GM20431 (cell line): ENCODE results near the gene EFNA2.
"Not testable (repeated sequence)": the region's sequence is repeated elsewhere in the genome, so short reads cannot be mapped to it uniquely, and the experiment has no call there.

Source experiments
- in situ Hi-C: fragments of 300-500 bp; cut with MseI, MboI; formaldehyde crosslinking; loops from one replicate; pipeline ENCODE4 v1.15.0; 2020; ENCODE audit warnings: low sequenced_read_pairs; ENCODE audit not compliant: unreplicated experiment

The EFNA2 gene

DNA sequence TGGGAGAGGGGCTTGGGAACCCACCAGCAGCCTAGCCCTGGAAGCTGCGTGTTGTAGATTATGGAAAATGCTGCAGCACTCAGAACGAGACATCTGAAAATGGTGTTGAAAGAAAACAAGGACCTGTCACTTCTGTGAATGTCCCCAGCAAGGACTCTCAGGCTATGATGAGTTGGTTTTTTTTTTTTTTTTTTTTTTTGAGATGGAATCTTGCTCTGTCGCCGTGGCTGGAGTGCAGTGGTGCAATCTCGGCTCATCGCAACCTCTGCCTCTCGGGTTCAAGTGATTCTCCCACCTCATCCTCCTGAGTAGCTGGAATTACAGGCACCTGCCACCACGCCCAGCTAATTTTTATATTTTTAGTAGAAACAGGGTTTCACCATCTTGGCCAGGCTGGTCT lies 46.5 kb downstream of the EFNA2 start:
- in situ Hi-C loops: not testable (repeated sequence)

DNA sequence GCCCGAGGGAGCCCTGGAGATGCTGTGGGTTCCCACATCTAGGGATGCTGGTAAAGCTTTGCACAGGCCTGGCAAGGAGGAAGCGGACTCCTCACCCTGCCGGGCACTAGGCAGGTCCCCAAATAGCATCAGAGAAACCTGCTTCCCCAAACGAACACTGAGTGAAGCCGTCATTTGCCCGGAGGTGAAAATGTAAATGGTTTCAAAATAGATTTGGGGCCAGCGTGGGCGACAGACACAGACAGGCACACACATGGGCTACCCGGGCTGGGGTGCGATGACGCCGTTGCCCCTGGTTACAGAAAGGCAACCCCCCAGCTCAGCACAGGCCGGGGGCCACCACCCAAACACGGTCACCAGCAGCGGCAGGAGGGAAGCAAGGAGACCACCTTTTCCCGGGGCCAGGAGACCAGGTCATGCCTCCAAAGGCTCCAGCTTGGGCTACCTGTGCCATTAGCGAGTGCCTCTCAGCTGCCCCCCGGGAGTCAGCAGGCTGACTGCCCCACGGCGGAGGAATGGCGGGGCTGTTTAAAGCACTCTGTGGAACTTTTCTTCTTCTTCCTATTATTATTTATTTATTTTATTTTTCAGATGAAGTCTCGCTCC lies 50.5 kb downstream of the EFNA2 start:
- in situ Hi-C loops: no loop called here

DNA sequence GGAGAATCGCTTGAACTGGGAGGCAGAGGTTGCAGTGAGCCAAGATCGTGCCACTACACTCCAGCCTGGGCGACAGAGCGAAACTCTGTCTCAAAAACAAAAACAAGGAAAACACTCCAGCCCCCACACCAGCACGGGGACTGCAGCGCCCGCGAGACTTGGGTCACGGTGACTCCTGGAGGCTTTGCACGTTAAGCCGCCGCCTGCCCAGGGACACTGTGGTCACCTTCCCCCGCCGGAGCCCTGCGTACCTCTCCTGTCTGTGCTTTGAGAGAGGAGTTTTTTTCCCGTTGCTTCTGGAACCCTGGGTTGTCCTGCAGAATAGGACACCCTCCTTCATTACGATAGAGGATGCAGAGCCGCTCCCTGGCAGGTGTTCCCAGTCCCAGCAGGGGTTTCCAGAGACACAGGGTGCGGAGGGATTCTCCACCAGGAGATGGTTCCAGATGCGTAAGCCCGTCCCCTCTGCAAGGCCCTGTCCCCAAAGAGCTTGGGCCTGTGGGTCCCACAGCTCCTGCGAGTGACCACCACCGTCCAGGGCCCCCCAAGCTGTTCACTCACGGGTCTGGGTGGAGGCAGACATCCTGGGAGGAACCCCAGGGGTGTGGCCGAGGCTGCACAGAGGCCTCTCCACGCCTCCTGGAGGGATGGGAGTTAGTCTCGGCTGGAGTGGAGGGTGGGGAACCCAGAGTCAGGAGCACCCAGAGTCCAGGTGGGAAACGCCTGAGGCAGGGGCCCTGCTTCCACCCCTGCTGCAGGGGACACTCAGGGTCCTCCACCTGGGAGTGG lies 55.2 kb downstream of the EFNA2 start:
- in situ Hi-C loops: no loop called here

DNA sequence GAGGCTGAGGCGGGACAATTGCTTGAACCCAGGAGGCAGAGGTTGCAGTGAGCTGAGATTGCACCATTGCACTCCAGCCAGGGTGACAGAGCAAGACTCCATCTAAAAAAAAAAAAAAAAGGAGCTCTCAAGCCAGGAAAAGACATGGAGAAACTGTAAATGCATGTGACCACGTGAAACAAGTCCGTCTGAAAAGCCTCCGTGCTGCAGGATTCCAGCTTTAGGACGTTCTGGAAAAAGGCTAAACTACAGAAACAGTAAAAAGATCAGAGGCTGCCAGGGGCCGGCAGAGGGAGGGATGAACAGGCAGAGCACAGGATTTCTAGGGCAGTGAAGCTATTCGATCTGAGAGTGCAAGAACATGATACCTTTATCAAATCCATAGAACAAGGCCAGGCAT lies 57.4 kb downstream of the EFNA2 start:
- in situ Hi-C loops: no loop called here

DNA sequence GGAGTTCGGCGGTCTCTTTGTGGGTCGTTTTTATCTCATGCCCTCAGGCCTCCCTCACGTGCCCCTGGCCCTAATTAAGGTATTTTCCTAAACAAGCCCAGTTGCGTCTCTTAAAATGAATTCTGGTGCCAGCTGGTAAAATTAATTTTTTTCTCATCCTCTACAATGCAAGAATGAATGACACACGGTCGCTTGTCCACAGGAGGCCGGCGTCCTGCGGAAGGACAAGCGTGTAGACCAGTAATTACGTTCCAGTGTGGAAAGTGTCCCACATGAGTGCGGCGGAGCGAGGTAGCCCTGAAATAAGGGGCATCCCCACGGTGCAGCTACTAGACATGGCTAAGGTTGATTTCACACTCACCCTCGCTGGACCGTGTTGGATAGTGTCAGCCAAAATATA lies 63.5 kb downstream of the EFNA2 start:
- in situ Hi-C loops: no loop called here

DNA sequence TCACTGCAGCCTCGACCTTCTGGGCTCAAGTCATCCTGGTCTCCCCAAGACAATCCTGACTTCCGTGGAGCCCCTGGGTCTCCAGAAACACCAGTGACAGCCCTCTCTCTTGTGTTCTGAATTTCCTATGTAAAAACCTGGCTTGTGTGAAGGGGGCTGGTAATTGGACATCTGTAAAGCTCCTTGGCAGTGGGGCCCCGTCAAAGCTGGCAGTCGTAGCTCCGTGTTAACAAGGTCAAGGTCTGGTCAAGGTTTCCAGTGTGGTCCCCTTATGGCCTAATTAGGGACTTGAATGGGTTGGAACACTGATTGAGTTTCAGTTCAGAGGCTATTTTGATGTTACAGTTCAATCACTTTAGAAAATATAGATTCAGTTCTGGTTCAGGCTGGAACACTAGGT lies 65.2 kb downstream of the EFNA2 start:
- in situ Hi-C loops: no loop called here
